GM19099 (cell line): ENCODE measurements around the gene MRPS6.

Source experiments
- POLR2A ChIP-seq: IDR thresholded peaks from 3 replicates; pipeline ENCODE4 v1.6.1; 2011; ENCODE audit warnings: low read depth; ENCODE audit not compliant: insufficient read length; ENCODE audit errors: extremely low read depth

Gene MRPS6

GRCh38 chr21:34082769-34083168, 9.4 kb downstream of the MRPS6 start:
- no peak for TF ChIP-seq POLR2A

GRCh38 chr21:34083357-34083756, 10.0 kb downstream of the MRPS6 start:
- TF ChIP-seq POLR2A: no peak

DNA sequence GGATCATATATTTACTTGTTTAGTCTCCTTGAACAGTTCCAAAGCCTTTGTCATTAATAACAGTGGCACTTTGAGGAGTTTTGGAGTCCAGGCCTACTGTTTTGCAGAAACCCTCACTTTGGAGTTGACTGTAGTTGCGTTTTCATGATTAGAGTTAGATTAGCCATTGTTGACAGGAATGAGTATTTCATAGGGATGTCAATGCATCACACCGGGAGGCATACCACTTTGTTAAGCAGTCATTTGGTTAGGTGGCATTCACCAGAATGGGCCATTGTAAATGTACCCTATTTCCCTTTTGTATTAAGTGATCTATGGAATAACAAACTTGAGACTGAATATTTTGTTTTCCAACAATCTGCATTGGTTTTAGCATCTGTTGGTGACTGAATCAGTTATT, 11.8 kb downstream of the MRPS6 start:
- no peak for TF ChIP-seq POLR2A

DNA sequence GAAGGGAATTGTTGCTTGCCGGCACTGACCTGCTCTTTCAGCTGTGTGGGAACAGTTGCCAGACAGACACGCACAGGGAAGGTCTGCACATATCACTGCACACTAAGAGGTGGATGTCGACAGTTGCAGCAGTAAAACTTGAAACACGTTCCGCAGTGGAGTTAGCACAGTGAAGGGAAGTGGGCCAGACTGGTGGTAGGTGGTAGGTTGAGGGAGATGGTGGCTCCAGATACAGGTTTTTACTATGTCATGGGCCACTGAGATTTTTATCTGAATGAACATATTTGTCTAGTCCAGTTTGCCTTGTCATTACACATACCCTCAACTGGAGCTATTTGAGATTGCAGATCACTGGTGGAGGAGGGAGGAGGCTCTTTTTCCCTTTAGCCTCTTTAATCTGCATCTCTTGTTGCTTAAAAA, 13.5 kb downstream of the MRPS6 start:
- TF ChIP-seq POLR2A: no peak

DNA sequence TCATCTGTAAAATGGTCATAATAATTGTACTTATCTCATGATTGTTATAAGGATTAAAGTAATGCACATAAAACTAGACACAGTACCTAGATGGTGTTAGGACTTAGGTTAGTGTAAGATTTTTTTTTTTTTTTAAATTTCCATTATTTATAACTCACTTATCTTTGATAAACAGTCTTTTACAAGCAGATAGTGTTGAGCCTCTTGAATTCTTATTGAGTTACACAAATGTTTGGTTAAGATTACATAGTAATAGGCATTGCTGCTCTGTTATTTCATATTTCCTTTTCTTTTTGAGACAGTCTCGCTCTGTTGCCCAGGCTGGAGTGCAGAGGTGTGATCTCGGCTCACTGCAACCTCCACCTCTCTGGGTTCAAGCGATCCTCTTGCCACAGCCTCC, 15.4 kb downstream of the MRPS6 start:
- TF ChIP-seq POLR2A: no peak

DNA sequence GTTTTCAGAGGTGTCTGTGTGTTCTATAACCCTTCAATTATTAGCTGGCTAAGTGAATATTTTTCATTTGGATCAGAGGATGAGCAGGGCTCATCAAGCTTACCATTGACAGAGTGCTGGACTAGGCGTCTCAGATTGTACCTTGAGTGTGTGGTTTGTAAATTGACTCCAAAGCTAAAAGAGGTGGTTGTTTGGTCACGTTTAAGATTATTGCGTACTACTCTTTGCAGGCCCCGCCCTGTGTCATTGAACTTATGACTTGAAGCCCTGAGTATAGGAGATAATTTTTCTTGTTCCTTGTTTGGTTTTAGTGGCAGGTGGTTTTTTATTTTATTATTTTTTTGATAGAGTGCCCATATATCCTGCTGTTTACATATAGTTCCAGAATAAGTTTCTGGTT, 17.7 kb downstream of the MRPS6 start:
- TF ChIP-seq POLR2A: no peak

DNA sequence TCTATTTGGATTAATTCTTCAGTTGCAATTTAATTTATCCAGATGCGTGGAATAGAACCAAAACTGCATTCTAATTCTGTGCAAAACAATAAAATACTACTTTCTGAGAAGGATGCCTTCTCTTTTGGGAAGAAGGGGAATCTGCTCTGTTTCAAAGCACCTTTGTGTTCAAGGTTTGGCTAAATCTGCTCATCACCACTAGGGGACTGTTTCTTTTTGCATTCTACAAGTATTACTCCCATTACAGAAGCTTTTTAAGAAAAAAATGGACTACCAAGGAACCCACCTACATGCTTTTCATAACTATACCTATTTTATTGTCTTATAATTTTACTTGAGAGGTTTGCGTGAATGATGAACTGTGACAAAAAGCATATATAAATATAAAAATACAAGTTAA, 18.2 kb downstream of the MRPS6 start:
- TF ChIP-seq POLR2A: no peak

- TF ChIP-seq POLR2A: no peak
Observed at GRCh38 chr21:34092262-34092921, 19.0 kb downstream of the MRPS6 start.

- TF ChIP-seq POLR2A: no peak
Observed at GRCh38 chr21:34093083-34093482, 19.7 kb downstream of the MRPS6 start.

GRCh38 chr21:34094949-34095348, 21.6 kb downstream of the MRPS6 start:
- TF ChIP-seq POLR2A: no peak

GRCh38 chr21:34097442-34097841, 24.1 kb downstream of the MRPS6 start:
- TF ChIP-seq POLR2A: no peak

DNA sequence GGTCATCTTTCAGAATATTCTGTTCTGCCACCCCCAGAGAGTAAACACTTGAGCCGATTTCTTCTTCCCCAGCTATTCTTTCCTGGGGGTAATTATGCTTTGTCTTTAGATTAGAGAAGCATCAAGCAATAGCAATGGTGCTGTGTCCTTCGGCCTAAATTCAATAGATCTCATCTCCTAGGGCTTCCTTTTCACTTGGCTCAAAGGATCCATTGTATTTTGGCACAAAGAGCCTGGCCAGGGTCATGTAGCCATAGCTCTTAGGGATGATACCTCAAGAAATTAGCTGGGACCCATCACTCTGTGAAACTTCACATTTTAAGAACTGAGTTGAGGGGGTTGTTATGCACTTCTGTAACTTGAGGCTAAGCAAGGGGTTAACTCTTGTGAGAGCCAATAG, 27.0 kb downstream of the MRPS6 start:
- no peak for TF ChIP-seq POLR2A

DNA sequence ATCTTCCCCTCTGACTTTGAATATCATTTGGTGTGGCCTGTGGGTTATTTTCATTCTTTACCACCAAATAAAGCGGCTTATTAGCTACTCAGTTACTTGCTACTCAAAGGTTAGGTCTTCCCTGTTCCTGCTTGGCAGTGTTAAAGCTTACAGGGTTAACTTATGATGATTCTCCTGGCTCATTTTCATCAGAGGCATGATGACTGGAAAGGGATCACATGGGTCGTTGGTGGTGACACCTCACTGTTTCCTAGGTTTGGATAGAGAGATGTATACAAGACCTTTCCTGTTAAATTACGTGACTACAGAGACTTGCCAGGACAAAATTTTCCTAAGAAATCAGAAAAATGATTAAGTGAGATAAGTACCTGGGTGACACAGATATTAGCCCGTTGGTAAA, 27.4 kb downstream of the MRPS6 start:
- TF ChIP-seq POLR2A: no peak

GRCh38 chr21:34105947-34106541, 32.7 kb downstream of the MRPS6 start:
- TF ChIP-seq POLR2A: no peak

DNA sequence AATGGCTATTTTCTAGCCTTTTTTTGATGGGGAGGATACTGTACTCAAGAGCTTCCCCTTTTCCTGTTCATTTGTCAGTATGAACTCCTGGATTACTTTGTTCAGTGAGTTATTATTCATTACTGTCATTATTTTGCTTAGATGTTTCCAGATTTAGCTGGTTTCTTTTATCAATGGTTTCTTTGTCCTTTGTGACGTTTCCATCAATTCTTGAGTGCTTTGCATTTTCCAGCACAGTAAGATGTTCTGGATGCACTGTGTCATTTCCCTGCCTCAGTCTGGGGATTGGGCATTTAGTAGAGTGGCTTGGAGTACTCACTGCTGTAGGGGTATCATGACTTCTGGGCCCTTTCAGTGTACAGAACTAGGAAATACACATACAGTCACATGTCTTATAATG, 34.2 kb downstream of the MRPS6 start:
- no peak for TF ChIP-seq POLR2A

DNA sequence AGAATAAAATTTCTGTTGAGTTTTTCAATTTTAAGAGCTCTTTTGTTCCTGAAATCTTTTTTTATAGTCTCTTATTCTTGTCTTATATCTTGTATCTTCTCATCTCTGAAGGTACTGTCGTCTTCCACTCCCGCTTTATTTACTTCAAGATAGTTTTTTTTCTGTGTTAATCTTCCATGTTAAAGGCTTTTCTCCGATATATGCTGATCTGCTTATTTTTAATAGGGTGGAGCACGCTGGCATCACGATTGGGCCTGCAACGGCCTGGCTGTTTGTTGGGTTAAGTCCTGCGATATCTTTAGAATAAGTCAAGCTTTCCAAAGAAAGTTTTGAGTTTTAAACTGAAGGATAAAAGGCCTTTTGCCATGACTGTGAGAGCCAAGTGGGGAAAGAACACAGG, 35.7 kb downstream of the MRPS6 start:
- TF ChIP-seq POLR2A: no peak
